Transverse colon (tissue), 4 donors: ENCODE data around the gene SPTLC3.

Experiments used
- POLR2AphosphoS5 ChIP-seq, 3 donors: sonication (generic); formaldehyde crosslinking; IDR thresholded peaks; one replicate each; pipeline ENCODE4 v1.6.1; 2016; ENCODE audit warnings: antibody characterized with exemption in 3 of 3
- TF ChIP-seq, protein P1 (sequence below), 5 experiments: fragments of 200-600 bp in 3 of 5; fragments of 450-650 bp in 2 of 5; sonication (generic) in 3 of 5; IDR thresholded peaks; 1 replicate in 2 of 5; 2 replicates in 3 of 5; pipeline ENCODE4 v1.5.1; 2016 to 2017; ENCODE audit warnings: antibody characterized with exemption in 5 of 5, inconsistent platforms in 3 of 5, mild to moderate bottlenecking in 2 of 5, moderate library complexity in 1 of 5

GRCh38 chr20:12969071-12969669, 39.6 kb upstream of the SPTLC3 start:
- TF ChIP-seq, protein P1, sequence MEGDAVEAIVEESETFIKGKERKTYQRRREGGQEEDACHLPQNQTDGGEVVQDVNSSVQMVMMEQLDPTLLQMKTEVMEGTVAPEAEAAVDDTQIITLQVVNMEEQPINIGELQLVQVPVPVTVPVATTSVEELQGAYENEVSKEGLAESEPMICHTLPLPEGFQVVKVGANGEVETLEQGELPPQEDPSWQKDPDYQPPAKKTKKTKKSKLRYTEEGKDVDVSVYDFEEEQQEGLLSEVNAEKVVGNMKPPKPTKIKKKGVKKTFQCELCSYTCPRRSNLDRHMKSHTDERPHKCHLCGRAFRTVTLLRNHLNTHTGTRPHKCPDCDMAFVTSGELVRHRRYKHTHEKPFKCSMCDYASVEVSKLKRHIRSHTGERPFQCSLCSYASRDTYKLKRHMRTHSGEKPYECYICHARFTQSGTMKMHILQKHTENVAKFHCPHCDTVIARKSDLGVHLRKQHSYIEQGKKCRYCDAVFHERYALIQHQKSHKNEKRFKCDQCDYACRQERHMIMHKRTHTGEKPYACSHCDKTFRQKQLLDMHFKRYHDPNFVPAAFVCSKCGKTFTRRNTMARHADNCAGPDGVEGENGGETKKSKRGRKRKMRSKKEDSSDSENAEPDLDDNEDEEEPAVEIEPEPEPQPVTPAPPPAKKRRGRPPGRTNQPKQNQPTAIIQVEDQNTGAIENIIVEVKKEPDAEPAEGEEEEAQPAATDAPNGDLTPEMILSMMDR (IDR thresholded peaks at IDR 0.05) = no peak
- TF ChIP-seq POLR2AphosphoS5 (IDR thresholded peaks at IDR 0.05) = no peak
